GM10248 (cell line): ENCODE data around the gene RASD1.

Experiments
- CTCF ChIA-PET: fragments of 300-600 bp; sonication (Branson Sonifier 250); formaldehyde crosslinking; extraction: SDS; loops from one replicate; lab custom pipeline; 2021; ENCODE audit warnings: antibody characterized with exemption; lab: Yijun Ruan, JAX
- POLR2A ChIA-PET: fragments of 350-650 bp; sonication (Branson Sonifier 250); formaldehyde crosslinking; extraction: SDS; loops from one replicate; lab custom pipeline; 2020; ENCODE audit warnings: antibody characterized with exemption; lab: Yijun Ruan, JAX
- DNase-seq: peaks from one replicate; pipeline ENCODE4 v3.0.0; 2012; ENCODE audit errors: extremely low spot score
- TF ChIP-seq, protein P1 (sequence below): IDR thresholded peaks from 2 replicates; pipeline ENCODE4 v1.5.1; 2012; ENCODE audit warnings: mild to moderate bottlenecking, low read depth; ENCODE audit errors: extremely low read depth, missing control alignments, control extremely low read depth

Gene RASD1

DNA sequence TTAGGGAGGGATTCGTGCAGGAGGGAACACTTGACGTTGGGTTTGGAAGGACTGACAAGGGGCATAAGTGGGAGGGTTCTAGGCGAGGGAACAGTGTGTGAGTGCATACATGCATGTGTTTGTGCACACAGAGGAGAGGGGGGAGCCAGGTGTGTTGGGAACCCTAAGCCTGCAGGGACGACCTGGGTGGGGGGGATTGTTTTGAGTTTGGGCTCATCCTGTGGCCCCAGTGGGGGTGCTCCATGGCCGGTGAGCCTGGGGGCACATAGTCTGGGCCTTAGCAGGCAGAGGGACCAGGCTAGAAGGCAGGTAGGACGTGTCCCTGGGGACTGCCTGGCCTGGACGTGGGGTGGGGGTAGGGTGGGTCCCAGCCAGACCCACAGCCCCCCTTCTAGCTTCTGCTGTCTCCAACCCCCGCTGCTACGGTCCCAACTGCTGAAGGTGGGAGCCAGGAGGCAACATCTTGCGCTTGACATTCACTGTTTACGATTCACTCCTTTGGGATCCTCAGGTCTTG, 11.9 kb upstream of the RASD1 start:
- DNase-seq: no peak
- ChIA-PET POLR2A (no interaction called here), CTCF (interaction anchor here (3.0 kb wide), 1 partner anchor 12 kb away, joined by 32 read pairs; the partner anchor contains the start of gene RASD1)
- TF ChIP-seq, protein P1, sequence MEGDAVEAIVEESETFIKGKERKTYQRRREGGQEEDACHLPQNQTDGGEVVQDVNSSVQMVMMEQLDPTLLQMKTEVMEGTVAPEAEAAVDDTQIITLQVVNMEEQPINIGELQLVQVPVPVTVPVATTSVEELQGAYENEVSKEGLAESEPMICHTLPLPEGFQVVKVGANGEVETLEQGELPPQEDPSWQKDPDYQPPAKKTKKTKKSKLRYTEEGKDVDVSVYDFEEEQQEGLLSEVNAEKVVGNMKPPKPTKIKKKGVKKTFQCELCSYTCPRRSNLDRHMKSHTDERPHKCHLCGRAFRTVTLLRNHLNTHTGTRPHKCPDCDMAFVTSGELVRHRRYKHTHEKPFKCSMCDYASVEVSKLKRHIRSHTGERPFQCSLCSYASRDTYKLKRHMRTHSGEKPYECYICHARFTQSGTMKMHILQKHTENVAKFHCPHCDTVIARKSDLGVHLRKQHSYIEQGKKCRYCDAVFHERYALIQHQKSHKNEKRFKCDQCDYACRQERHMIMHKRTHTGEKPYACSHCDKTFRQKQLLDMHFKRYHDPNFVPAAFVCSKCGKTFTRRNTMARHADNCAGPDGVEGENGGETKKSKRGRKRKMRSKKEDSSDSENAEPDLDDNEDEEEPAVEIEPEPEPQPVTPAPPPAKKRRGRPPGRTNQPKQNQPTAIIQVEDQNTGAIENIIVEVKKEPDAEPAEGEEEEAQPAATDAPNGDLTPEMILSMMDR: no peak

DNA sequence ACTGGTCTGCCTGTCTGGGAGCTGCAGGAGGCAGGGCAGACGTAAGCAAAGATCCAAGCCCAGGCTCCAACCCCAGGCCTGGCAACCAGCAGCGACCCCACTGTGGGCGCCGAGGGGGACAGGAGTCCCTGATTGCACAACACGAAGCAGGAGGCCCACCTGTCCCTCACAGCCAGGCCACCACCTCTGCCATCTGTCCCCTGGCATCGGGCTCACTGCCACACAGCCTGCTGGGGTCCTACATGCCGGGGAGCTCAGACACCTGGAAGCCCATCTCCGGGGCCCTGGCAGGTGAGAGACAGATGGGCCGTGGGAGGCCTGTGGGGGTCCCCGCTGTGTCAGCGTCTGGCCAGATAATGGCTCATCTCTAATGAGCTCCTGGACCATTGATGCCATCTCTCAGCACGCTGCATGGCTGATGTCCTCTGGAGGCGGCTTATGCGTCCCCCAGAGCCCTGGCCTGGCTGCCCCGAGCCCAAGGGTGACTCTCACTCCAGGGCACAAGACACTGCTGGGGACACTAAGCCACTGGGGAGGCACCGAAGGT, 11.3 kb upstream of the RASD1 start:
- DNase-seq: no peak
- TF ChIP-seq, protein P1: no peak
- ChIA-PET POLR2A (no interaction called here), CTCF (interaction anchor here (1.2 to 3.0 kb wide), 5 partner anchors 9 to 152 kb away, joined by 3 to 32 read pairs (median 4); partner anchors contain the start of gene RASD1)

DNA sequence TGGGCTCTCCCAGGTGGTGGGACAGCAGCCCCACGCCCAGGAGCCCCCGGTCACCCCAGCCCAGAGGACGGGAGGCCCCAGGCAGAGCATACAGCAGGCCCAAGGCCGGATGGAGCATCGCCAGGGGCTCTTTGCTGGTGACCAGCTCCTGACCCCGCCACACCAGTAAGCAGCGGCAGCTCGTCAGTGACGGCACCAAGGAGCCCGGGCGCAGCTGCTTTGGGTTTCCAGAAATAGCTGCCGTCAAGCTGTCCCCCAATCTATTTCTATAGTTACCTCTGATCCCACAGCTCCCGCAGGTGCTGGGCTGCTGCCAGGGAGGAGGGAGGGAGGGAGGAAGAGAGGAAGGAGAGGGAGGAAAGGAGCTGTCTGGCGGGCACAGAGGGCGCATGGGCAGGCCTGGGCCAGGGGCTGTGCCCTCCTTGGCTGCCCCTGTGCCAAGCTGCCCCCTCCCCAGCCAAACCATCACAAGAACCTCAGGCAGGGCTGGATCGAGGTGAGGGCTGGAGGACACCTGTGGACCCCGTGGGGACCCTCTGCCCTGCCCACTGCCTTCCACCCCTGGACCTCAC, 10.8 kb upstream of the RASD1 start:
- CTCF ChIA-PET: interaction anchor here (1.2 to 3.0 kb wide), 5 partner anchors 10 to 152 kb away, joined by 3 to 32 read pairs (median 4); partner anchors contain the start of gene RASD1
- TF ChIP-seq, protein P1: no peak
- POLR2A ChIA-PET: no interaction called here
- DNase-seq: no peak

DNA sequence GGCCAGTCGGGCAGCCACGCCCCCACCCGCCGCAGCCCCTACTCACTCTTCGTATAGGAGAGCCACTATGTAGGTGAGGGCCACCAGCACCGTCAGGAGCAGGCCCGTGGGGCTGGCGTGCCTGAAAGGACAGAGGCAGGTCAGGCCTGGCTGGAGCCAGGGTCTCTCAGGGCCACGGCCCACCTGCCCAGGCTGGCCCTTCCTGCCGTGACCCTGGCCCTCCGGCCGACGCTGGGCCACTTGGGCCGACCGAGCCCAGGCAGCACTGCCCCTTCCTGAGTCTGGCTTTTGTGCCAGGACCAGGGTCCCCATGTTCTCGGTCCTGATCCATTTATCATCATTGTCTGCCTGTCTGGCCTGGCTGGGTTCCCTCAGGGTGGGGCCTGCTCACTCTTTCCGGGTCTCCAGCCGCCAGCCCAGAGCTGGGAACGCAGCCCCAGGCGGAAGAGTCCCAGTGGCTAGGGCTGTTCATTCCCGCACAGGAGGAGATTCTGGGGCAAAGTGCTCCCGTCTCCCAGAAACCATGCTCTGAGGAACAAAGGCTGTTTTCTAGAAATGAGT, 10.1 kb upstream of the RASD1 start:
- POLR2A ChIA-PET: no interaction called here

DNA sequence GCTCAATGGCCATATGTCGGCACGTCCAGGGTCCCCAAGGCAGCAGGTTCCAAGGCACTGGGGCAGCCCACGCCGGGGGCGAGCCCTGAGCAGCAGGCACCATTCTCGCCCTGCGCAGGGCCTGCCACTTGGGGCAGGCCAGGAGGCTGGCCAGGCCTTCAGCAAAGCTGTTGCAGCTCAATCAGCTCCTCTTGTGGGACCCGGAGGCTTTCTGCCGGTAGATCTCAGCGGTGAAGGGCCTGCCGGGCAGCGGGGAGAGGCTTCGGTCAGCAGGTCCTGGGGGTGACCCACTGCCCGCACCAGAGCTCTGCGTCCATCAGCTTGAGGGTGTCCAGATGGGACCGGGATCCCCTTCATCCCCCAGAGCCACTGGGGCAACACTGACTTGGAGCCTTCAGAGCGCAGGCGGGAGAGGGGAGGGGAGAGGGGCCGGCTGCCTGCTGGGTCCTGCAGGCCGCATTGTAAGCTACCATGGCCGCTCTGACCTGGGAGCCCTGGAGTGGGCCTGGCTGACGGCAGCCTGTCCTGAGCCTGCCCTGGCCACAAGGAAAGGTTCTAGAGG, 9.5 kb upstream of the RASD1 start:
- POLR2A ChIA-PET: no interaction called here
- no peak for DNase-seq
- TF ChIP-seq, protein P1: no peak
- CTCF ChIA-PET: interaction anchor here (3.0 kb wide), 1 partner anchor 9 kb away, joined by 32 read pairs; the partner anchor contains the start of gene RASD1

More for the DNA sequence above, 10.1 kb upstream of the RASD1 start:
- DNase-seq: no peak
- CTCF ChIA-PET: interaction anchor here (1.2 to 3.0 kb wide), 4 partner anchors 10 to 151 kb away, joined by 4 to 32 read pairs (median 6); partner anchors contain the start of gene RASD1
- TF ChIP-seq, protein P1: no peak

DNA sequence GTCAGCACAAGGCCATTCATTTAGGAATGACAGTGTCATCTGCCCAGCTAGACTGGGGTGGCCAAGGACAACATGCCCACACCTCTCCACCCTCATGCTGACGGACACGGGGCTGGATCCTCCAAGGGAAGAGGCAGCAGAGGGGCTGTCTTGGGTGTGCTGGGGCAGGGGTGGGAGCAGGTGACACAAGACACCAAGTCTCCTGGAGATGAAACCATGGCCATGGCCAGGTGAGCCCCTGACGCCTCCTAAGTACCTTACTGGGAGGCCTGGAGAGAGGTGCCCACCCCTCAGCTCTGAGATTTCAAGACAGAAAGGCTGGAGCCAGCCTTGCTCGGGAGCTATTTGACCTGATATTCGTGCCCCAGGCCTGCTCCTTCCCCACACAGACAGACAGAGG, 9.0 kb upstream of the RASD1 start:
- TF ChIP-seq, protein P1: no peak

More for the DNA sequence above, 9.0 kb upstream of the RASD1 start:
- DNase-seq: no peak
- ChIA-PET CTCF (interaction anchor here (3.0 kb wide), 1 partner anchor 9 kb away, joined by 32 read pairs; the partner anchor contains the start of gene RASD1), POLR2A (no interaction called here)
